ENCODE results near the gene OPTC.

GRCh38 chr1:203547147-203547546, 53.2 kb downstream of the OPTC start:
- TF ChIP-seq EZH2 (IDR thresholded peaks at IDR 0.05; ENCODE audit: borderline replicate concordance, insufficient read depth, low read length, poor library complexity, severe bottlenecking), result no peak
- TF ChIP-seq TAF1 (IDR thresholded peaks at IDR 0.05; ENCODE audit: low read depth), result no peak
- TF ChIP-seq POLR2AphosphoS5 (IDR thresholded peaks at IDR 0.05), result no peak
